HG03571 (cell line): ENCODE measurements around the gene PKMYT1.
A peak's percentile ranks its signal among the peaks of the same experiment; 100 is the strongest.

Experiments
- ATAC-seq: cut with Tn5 transposase; IDR thresholded peaks from one replicate; pipeline ENCODE4 v1.9.1; 2021; ENCODE audit not compliant: unreplicated experiment

PKMYT1 gene

GRCh38 chr16:2980227-2981176 is at the start of gene PKMYT1:
PKMYT1 (minus strand) TSS chr16:2980446; CDS start chr16:2979657, 789 bp downstream.
- peak; percentile 68 for ATAC-seq

GRCh38 chr16:3029491-3030221 is 49.4 kb upstream of the PKMYT1 start:
- ATAC-seq: no peak

- no peak for ATAC-seq
These were observed 48.6 kb upstream of the PKMYT1 start for GRCh38 chr16:3028716-3029319.

GRCh38 chr16:3027983-3028715 is 47.9 kb upstream of the PKMYT1 start:
- no peak for ATAC-seq

GRCh38 chr16:3027489-3027795 is 47.2 kb upstream of the PKMYT1 start:
- ATAC-seq: no peak

GRCh38 chr16:3026609-3027488 is 46.6 kb upstream of the PKMYT1 start:
- no peak for ATAC-seq

GRCh38 chr16:3026003-3026378 is 45.7 kb upstream of the PKMYT1 start:
- no peak for ATAC-seq

GRCh38 chr16:3025032-3026002 is 45.1 kb upstream of the PKMYT1 start:
- ATAC-seq: no peak

GRCh38 chr16:3023669-3024478 is 43.6 kb upstream of the PKMYT1 start, which contains the start of the genes HCFC1R1 and THOC6:
HCFC1R1 (minus strand) TSS chr16:3023942; CDS start chr16:3023941, 1 bp downstream.
THOC6 (plus strand) TSS chr16:3024035; CDS start chr16:3024327, 292 bp downstream.
- peak; percentile 69 for ATAC-seq

- ATAC-seq: no peak
These were observed 43.1 kb upstream of the PKMYT1 start for GRCh38 chr16:3023415-3023668.

- ATAC-seq: no peak
These were observed 42.6 kb upstream of the PKMYT1 start for GRCh38 chr16:3022684-3023414.

- ATAC-seq: no peak
These were observed 42.0 kb upstream of the PKMYT1 start for GRCh38 chr16:3022208-3022683.

- ATAC-seq: no peak
These were observed 41.4 kb upstream of the PKMYT1 start for GRCh38 chr16:3021449-3022207.

- no peak for ATAC-seq
These were observed 40.6 kb upstream of the PKMYT1 start for GRCh38 chr16:3020604-3021448.

GRCh38 chr16:3020247-3020603 is 40.0 kb upstream of the PKMYT1 start, which contains the start of gene TNFRSF12A:
TNFRSF12A (plus strand) TSS chr16:3020368; CDS start chr16:3020398, 30 bp downstream.
- no peak for ATAC-seq
